Stimulated activated naive B cell treated with anti-CD40 and anti-IgM and Interleukin-4, amounts not matched to agents 10 μg/mL and 1 μg/mL and 100 μg/mL, for 72 hours (primary cell): ENCODE data around the gene AP4B1.
A peak's percentile ranks its signal among the peaks of the same experiment; 100 is the strongest.
"Not testable (repeated sequence)": the region's sequence is repeated elsewhere in the genome, so short reads cannot be mapped to it uniquely, and the experiment has no call there.

Experiments
- ATAC-seq, 2 donors: fragments of 150-1000 bp; cut with Tn5 transposase; replicated peaks; 2 replicates each; pipeline ENCODE4 v1.10.0; 2021; ENCODE audit warnings: moderate library complexity in 1 of 2
- DNase-seq: peaks from one replicate; pipeline ENCODE4 v3.0.0; 2021
- H3K27ac Mint-ChIP-seq: one replicate; pipeline ENCODE4 v1.8.0; 2022; ENCODE audit warnings: mild to moderate bottlenecking, mixed read lengths
- H3K27me3 Mint-ChIP-seq, 2 donors: one replicate each; pipeline ENCODE4 v1.8.0; 2022; ENCODE audit warnings: mixed read lengths in 2 of 2
- H3K36me3 Mint-ChIP-seq, 2 donors: one replicate each; pipeline ENCODE4 v1.8.0; 2022; ENCODE audit warnings: mixed read lengths in 2 of 2, mild to moderate bottlenecking in 1 of 2
- H3K4me1 Mint-ChIP-seq, 2 donors: one replicate each; pipeline ENCODE4 v1.8.0; 2022; ENCODE audit warnings: mixed read lengths in 2 of 2, mild to moderate bottlenecking in 1 of 2
- H3K4me3 Mint-ChIP-seq, 2 donors: one replicate each; pipeline ENCODE4 v1.8.0; 2022; ENCODE audit warnings: mild to moderate bottlenecking in 2 of 2, mixed read lengths in 2 of 2, moderate library complexity in 1 of 2
- H3K9me3 Mint-ChIP-seq, 2 donors: one replicate each; pipeline ENCODE4 v1.8.0; 2022; ENCODE audit warnings: mixed read lengths in 2 of 2, mild to moderate bottlenecking in 1 of 2

Gene AP4B1

DNA sequence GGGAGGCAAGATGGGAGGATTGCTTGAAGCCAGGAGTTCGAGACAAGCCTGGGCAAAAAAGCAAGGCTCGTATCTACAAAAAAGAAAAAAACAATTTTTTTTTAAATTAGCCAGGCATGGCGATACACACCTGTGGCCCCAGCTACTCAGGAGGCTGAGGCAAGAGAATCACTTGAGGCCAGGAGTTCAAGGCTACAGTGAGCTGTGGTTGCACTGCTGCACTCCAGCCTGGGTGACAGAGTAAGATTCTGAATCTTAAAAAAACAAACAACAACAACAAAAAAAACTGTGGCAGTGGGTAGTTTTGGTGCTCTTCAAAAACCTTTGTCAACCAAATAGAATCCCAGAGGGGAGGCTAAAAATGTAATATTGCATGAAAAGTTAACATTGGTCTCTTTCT is 33.8 kb downstream of the AP4B1 start:
- no peak for ATAC-seq
- Mint-ChIP-seq H3K4me3 (peak overlapping the region; percentile 80 to 83), H3K4me1 (peaks cover 34 to 64% of the 10 kb centered on the region in 2 donors), H3K36me3 (peaks cover 2 to 6% of the 10 kb centered on the region in 2 donors), H3K27ac (peak overlapping the region; percentile 75), H3K27me3 (no peaks in the 10 kb centered on the region), H3K9me3 (no peaks in the 10 kb centered on the region)
- DNase-seq = no peak

- peak overlapping the region; percentile 10 to 60 for H3K4me3 Mint-ChIP-seq
- DNase-seq (no peak), ATAC-seq (peak; percentile 33 to 42)
- peak overlapping the region; percentile 42 for H3K27ac Mint-ChIP-seq
- H3K4me1 Mint-ChIP-seq = peaks cover 24 to 48% of the 10 kb centered on the region in 2 donors
- H3K9me3 Mint-ChIP-seq = no peaks in the 10 kb centered on the region
- no peaks in the 10 kb centered on the region for H3K27me3 Mint-ChIP-seq
- H3K36me3 Mint-ChIP-seq = peaks cover 11 to 18% of the 10 kb centered on the region in 2 donors
These were observed 36.1 kb downstream of the AP4B1 start for GRCh38 chr1:113868387-113869083.

DNA sequence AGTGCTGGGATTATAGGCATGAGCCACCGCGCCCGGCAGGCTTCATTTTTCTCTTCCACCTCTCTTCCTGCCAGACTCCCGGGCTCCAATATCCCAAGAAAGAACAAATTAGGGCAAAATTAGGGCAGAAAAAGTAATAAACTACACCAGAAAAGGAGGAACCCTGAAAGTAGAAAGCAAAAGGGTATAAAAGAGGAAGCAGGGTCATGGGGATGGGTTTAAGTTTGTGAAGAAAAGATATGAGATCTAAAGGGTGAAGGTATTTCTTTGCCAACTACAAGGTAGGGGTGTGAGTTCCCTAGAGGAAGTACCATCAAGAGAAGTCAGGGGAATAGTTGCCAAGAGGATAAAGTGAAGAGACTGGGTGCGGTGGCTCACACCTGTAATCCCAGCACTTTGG is 43.0 kb downstream of the AP4B1 start:
- H3K27me3 Mint-ChIP-seq = no peaks in the 10 kb centered on the region
- no peaks in the 10 kb centered on the region for H3K9me3 Mint-ChIP-seq
- ATAC-seq (no peak), DNase-seq (no peak)
- peaks cover 39 to 69% of the 10 kb centered on the region in 2 donors for H3K4me1 Mint-ChIP-seq
- H3K4me3 Mint-ChIP-seq = peak overlapping the region; percentile 0 to 37
- H3K27ac Mint-ChIP-seq = peak overlapping the region; percentile 90
- peaks cover 21 to 40% of the 10 kb centered on the region in 2 donors for H3K36me3 Mint-ChIP-seq

GRCh38 chr1:113860891-113861290 is 43.7 kb downstream of the AP4B1 start:
- no peaks in the 10 kb centered on the region for H3K27me3 Mint-ChIP-seq
- H3K4me3 Mint-ChIP-seq = peak overlapping the region; percentile 4 to 14
- DNase-seq (no peak), ATAC-seq (no peak)
- no peaks in the 10 kb centered on the region for H3K9me3 Mint-ChIP-seq
- peak overlapping the region; percentile 90 for H3K27ac Mint-ChIP-seq
- H3K36me3 Mint-ChIP-seq = peaks cover 24 to 44% of the 10 kb centered on the region in 2 donors
- H3K4me1 Mint-ChIP-seq = peaks cover 39 to 66% of the 10 kb centered on the region in 2 donors

GRCh38 chr1:113859478-113860175 is 45.0 kb downstream of the AP4B1 start:
- H3K27ac Mint-ChIP-seq = peak overlapping the region; percentile 83
- H3K4me3 Mint-ChIP-seq = peak overlapping the region; percentile 63 to 70
- no peaks in the 10 kb centered on the region for H3K9me3 Mint-ChIP-seq
- peaks cover 38 to 68% of the 10 kb centered on the region in 2 donors for H3K4me1 Mint-ChIP-seq
- peaks cover 22 to 48% of the 10 kb centered on the region in 2 donors for H3K36me3 Mint-ChIP-seq
- ATAC-seq (peak; percentile 92 to 93), DNase-seq (peak; percentile 30)
- H3K27me3 Mint-ChIP-seq = no peaks in the 10 kb centered on the region

DNA sequence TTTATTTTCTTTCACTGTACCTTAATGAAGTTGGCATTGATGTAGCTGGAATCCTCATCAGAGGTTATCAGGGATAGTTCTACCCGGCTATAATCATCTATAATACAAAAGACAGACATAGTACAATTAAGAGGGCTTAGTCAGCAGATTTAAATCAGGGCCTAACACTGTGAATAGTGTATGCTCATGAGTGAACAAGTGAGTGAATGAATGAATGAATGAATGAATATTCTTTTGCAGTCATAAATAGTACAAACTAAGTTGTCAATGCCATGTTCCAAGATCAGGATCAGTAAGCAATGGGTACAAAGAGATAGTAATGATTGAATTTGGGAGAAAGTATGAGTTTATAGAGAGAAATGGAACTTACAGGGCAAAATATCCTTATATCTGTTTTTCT is 45.6 kb downstream of the AP4B1 start:
- DNase-seq (no peak), ATAC-seq (no peak)
- H3K4me3 Mint-ChIP-seq = peak overlapping the region; percentile 60 to 70
- H3K27ac Mint-ChIP-seq = peak overlapping the region; percentile 80
- no peaks in the 10 kb centered on the region for H3K9me3 Mint-ChIP-seq
- peaks cover 23 to 46% of the 10 kb centered on the region in 2 donors for H3K36me3 Mint-ChIP-seq
- H3K27me3 Mint-ChIP-seq = no peaks in the 10 kb centered on the region
- peaks cover 41 to 71% of the 10 kb centered on the region in 2 donors for H3K4me1 Mint-ChIP-seq

DNA sequence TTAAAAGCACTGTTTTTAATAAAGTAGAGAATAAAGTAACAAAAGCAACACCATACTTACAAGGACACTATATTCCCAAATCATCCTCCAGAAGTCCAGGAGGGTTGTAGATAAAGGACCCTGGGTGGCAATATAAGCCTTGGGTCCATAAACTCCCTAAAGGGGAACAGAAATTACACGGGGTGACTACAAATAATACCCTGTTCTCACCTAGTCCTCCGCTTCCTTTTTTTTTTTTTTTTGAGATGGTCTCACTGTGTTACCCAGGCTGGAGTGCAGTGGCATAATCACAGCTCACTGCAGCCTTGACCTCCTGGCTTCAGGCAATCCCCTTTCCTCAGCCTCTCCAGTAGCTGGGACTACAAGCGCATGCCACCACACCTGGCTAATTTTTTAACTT is 46.2 kb downstream of the AP4B1 start:
- Mint-ChIP-seq H3K27me3 (no peaks in the 10 kb centered on the region), H3K9me3 (no peaks in the 10 kb centered on the region), H3K4me1 (peaks cover 41 to 72% of the 10 kb centered on the region in 2 donors), H3K36me3 (peaks cover 21 to 44% of the 10 kb centered on the region in 2 donors), H3K27ac (peak overlapping the region; percentile 81), H3K4me3 (peak overlapping the region; percentile 60 to 70)
- ATAC-seq = peak; percentile 83 to 84
- DNase-seq = no peak

DNA sequence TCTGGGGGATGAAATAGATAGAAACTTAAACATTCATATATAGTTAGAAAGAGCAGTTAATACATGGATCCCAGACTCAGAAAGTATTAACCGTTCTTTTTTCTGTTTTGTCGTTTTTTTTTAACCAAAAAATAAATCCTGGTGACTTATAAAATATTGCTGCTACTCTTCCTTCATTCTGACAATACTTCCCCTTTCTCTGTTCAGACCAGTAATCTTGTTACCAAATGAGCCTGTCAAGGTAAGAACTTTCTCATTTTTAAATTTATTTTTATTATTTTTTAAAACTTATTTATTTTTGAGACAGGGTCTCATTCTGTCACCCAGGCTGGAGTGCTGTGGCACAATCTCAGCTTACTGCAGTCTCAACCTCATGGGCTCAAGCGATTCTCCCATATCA is 46.8 kb downstream of the AP4B1 start:
- peaks cover 17 to 39% of the 10 kb centered on the region in 2 donors for H3K36me3 Mint-ChIP-seq
- H3K4me1 Mint-ChIP-seq = peaks cover 37 to 66% of the 10 kb centered on the region in 2 donors
- H3K27ac Mint-ChIP-seq = peak overlapping the region; percentile 51
- DNase-seq = no peak
- no peaks in the 10 kb centered on the region for H3K9me3 Mint-ChIP-seq
- peak overlapping the region; percentile 29 to 46 for H3K4me3 Mint-ChIP-seq
- no peaks in the 10 kb centered on the region for H3K27me3 Mint-ChIP-seq
- no peak for ATAC-seq

DNA sequence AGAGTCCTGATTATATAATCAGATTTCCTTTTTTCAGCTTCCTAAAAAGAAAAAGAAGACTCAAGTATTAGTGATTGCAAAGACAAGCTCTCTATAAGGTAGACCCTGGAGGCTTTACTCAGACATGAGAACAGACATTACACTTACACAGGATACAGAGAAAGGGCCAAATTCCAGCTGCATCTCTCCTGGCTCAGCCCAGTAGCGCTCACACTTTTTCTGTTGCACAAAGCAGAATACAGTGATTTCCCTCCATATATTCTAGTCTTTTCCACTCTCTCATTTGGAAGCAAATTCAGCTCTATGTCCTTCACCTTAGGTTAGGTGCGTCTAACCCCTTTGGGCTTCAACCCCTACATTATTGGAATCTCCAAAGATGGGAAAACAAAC is 48.2 kb downstream of the AP4B1 start:
- peaks cover 13 to 35% of the 10 kb centered on the region in 2 donors for H3K36me3 Mint-ChIP-seq
- ATAC-seq (no peak), DNase-seq (no peak)
- H3K27ac Mint-ChIP-seq = no peak overlapping the region
- no peaks in the 10 kb centered on the region for H3K27me3 Mint-ChIP-seq
- H3K4me1 Mint-ChIP-seq = peaks cover 26 to 52% of the 10 kb centered on the region in 2 donors
- no peak overlapping the region for H3K4me3 Mint-ChIP-seq
- H3K9me3 Mint-ChIP-seq = no peaks in the 10 kb centered on the region

- H3K4me3 Mint-ChIP-seq = no peak overlapping the region
- DNase-seq = no peak
- H3K4me1 Mint-ChIP-seq = peaks cover 24 to 50% of the 10 kb centered on the region in 2 donors
- ATAC-seq = no peak
- H3K27me3 Mint-ChIP-seq = no peaks in the 10 kb centered on the region
- H3K36me3 Mint-ChIP-seq = peaks cover 16 to 38% of the 10 kb centered on the region in 2 donors
- H3K9me3 Mint-ChIP-seq = no peaks in the 10 kb centered on the region
- peak overlapping the region; percentile 31 for H3K27ac Mint-ChIP-seq
These were observed 48.8 kb downstream of the AP4B1 start for GRCh38 chr1:113855630-113856400.

GRCh38 chr1:113854234-113854633 is 50.4 kb downstream of the AP4B1 start:
- DNase-seq (no peak), ATAC-seq (no peak)
- Mint-ChIP-seq H3K36me3 (peaks cover 19 to 44% of the 10 kb centered on the region in 2 donors), H3K9me3 (no peaks in the 10 kb centered on the region), H3K4me1 (peaks cover 22 to 42% of the 10 kb centered on the region in 2 donors), H3K27ac (no peak overlapping the region), H3K27me3 (no peaks in the 10 kb centered on the region), H3K4me3 (no peak overlapping the region)

DNA sequence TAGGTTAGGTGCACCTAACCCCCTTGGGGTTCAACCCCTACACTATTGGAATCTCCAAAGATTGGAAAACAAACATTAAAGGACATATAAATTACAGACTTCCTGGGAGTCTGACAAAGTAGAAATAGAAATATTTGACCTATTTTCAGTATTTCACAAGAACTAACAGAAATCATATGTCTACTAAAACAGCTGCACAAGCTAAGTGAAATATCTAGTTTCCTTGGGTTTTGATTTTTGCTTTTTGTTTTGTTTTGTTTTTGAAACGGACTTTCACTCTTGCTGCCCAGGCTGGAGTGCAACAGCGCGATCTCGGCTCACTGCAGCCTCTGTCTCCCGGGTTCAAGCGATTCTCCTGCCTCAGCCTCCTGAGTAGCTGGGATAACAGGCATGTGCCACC is 51.9 kb downstream of the AP4B1 start:
- H3K27ac Mint-ChIP-seq, H3K4me3 Mint-ChIP-seq, H3K9me3 Mint-ChIP-seq, ATAC-seq, H3K27me3 Mint-ChIP-seq, DNase-seq: not testable (repeated sequence)
- peaks cover 11 to 26% of the 10 kb centered on the region in 2 donors for H3K4me1 Mint-ChIP-seq
- peaks cover 15 to 41% of the 10 kb centered on the region in 2 donors for H3K36me3 Mint-ChIP-seq

GRCh38 chr1:113850127-113850796 is 54.3 kb downstream of the AP4B1 start:
- Mint-ChIP-seq H3K27ac (peak overlapping the region; percentile 51), H3K4me1 (peaks cover 9 to 23% of the 10 kb centered on the region in 2 donors), H3K4me3 (no peak overlapping the region), H3K27me3 (no peaks in the 10 kb centered on the region), H3K9me3 (peaks cover 4 to 8% of the 10 kb centered on the region in 2 donors), H3K36me3 (peaks cover 31 to 51% of the 10 kb centered on the region in 2 donors)
- DNase-seq = no peak
- no peak for ATAC-seq

DNA sequence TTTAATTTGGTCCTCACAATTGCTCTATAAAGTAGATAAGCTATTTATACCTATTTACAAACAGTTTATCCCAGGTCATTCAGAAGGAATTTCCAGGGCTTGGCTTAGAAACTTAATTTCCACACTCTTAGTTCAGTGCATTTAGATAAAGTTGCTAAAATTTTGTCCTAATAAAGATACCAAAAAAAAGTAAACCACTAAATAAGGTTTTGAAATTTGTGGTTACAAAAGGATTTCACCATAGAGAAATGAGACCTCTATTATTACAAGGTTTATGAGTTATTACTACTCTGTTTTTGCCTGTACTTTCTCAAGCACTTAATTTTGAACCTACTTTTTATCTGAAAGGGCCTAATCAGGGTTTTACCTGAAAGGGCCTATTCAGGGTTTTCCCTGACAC is 55.5 kb downstream of the AP4B1 start:
- Mint-ChIP-seq H3K4me1 (peaks cover 6 to 14% of the 10 kb centered on the region in 2 donors), H3K27ac (no peak overlapping the region), H3K36me3 (peaks cover 26 to 45% of the 10 kb centered on the region in 2 donors), H3K27me3 (no peaks in the 10 kb centered on the region), H3K9me3 (peaks cover 4 to 8% of the 10 kb centered on the region in 2 donors), H3K4me3 (no peak overlapping the region)
- no peak for ATAC-seq
- DNase-seq = no peak
